8988T (cell line): Measurements from ENCODE around the gene ADAM12.
"Not testable (repeated sequence)": the region's sequence is repeated elsewhere in the genome, so short reads cannot be mapped to it uniquely, and the experiment has no call there.

Source experiments
- DNase-seq: peaks from one replicate; pipeline ENCODE4 v3.0.0; 2011

Gene ADAM12

DNA sequence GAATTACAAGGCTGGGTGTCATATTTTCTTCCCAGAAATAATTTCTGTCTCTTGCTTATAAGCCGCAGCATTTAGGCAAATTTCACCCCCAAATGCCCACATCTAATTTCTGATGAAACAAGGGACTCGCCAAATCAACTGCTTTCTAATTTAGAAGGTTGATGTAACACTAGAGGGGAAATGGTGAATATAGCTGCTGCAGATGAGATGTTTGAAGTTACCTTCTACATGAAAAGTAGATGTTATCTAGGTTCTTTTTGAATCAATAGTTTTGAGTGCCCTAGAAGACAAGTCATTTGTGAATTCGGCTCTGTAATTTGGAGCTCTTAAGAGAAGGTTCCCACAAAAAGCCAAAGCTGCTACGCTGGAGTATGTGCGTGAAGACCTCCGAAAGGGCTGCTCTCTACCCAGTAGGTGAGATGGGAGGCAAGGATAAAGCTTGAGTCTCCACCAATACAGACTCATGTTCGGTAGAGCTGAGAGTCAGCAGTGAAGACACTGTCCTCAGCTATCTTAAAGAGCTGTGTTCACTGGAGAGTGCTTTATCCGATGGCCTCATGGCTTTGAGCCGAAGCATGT lies 392.5 kb downstream of the ADAM12 start:
- no peak for DNase-seq

DNA sequence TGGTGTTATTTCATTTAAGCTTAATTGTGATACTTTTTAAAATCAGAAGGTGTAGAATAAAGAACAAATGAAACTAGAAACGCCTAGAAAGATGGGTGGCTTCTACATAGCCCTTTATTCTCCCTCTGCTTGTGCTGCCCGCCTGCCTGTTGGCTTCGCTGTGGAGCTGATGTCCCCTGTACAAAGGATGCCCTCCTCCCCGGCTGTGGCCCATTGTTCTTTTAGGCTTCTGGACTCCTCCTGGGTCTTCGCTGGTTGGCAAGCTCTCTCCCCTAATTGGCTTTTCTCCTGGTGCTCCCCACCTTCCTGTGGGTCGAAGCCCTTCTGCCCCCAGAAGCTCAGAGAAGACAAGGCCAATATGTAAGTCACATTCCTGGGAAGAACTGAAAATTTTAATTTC lies 393.7 kb downstream of the ADAM12 start:
- DNase-seq, result no peak

DNA sequence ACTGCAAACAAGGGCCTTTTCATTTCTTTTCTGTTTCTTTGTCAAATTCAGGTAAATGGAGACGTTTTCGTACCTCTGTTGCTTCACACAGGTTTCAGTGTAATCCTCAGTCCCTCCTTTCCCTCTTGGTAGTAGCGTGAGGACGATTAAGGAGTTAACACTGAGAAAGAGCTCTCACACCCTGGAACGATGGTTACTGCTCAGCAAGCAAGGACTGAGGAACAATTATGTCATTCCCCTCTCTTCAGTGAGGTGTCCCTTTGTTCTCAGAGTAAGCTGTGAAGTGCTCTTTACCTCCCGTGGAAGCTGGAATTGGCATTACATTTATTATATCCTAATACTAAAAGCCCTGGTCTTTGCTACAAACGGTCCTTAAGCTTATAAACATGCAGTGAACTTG lies 396.0 kb downstream of the ADAM12 start:
- DNase-seq, result no peak

DNA sequence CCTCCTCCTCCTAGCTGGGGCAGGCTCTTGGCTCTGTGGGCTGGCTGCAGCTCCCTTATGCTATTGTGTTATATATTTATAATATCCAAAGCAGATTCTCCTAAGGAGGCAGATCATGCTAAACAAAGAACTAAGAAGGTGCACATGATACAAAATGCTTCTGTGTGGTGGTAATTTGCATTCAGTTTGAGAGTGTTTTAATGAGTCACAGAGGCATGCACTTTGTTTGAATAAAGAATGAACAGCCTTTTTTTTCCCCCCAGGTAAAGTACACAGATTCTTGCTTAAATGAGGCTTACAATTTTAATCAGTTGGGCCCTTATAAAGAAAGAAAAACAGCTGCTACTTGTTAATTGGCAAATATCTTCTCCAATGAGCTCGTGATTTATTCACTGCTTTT lies 396.9 kb downstream of the ADAM12 start:
- DNase-seq, result no peak

DNA sequence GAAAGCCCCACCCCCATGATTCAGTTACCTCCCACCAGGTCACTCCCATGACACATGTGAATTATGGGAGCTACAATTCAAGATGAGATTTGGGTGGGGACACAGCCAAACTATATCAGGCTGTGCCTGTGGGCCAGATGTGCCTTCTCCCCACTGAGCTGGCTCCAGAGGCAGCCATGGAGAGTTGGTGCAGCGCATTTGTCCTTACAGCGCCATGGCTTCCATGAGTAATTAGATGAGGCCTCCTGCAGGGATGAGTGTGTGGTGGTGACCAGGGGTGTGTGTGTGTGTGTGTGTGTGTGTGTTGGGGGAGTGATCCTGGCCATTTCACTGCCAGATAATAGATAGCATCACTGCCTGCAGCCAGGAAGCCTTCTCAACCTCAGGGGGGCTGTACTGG lies 397.3 kb downstream of the ADAM12 start:
- DNase-seq, result no peak

DNA sequence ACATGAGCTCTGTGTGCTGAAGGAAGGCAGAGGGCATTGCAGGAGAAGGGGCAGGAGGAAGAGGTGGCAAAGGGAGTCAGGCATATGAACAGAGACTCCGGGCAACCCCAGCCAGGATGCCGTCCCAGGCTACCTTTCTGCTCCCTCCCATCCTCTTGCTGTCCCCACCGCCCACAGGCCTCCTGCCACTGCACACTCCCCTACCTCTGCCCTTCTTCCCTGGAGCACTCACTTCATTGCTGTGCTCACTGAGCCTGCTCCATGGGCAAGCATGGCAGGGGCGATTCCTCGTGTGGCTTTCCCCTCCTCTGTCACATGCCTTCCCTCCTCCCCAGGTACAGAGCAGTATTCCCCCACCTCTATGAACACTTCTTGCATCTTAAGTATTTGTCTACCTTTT lies 398.5 kb downstream of the ADAM12 start:
- no peak for DNase-seq

DNA sequence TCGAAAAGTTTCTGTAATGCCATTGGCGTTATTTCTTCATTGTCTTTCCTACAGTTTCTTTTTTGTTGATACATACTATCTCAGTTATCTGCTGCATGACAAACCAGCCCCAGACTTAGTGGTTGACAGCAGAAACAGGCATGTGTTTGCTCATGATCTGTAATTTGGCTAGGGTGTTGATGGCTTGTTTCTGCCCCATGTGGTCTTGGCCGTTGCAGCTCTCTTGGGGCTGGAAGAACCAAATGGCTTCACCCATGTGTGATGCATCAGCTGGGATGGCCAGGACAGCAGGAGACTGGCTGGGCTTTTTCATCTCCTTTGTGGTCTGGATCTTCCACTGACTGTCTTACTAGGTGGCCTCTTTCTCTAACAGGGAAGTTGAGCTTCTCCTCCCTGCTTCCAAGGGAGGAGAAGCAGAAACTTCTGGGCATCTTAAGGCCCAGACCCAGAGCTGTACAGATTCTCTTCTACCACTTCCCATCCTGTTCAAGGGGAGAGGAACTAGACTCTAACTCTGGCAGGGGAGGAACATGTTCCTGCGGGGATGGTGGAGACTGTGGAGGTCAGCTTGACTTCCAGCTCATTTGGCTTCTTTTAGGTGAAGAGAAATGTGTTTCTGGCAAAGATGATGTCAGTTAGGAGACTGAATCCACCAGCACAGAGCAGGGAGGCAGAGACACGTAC lies 402.6 kb downstream of the ADAM12 start:
- DNase-seq, result no peak

DNA sequence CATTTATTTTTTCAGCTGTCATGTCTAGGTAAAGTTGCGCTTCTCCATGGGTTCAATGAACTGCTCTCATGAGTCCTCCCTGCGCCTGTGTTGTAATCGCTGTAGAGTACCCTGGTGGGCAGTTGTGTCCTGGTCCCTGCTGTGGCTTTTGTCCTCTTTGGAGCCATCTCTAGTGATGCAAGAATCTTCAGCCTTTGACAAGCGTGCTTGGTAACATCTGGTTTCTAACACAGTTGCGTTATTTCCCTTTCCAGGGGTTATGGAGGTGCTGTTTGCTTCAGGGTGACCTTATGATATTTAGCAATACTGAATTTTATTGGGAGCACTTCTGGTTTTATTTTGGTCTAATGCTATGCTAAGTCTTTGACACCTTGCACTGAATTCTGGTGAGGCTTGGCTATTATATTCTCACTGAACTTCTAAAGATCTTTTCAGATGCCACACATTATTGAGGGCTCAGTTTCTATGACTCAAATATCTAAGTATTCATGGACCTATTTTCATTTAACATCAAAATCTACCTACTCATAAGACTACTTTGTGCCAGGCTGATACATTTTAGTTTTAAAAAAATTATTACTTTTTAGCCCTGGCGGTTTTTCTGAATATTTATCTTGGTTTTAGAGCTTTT lies 403.3 kb downstream of the ADAM12 start:
- no peak for DNase-seq

DNA sequence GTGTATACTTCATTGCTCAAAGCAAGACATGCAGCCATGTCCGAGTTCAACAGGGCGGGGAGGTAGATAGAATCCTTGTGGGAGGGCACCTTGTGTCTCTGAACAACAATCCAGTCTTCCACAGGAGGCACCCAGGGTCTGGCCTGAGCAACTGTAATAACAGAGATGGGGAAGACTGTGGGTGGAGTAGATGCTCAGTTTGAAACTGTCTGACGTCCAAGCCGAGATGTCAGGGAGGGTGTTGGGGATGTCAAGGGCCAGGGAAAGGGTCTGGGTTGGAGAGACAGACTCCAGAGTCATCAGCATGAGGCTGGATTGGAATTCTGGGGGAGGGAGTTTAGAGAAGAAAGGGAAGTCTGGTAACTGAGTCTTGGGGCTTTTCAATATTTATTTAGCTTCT lies 403.9 kb downstream of the ADAM12 start:
- no peak for DNase-seq

DNA sequence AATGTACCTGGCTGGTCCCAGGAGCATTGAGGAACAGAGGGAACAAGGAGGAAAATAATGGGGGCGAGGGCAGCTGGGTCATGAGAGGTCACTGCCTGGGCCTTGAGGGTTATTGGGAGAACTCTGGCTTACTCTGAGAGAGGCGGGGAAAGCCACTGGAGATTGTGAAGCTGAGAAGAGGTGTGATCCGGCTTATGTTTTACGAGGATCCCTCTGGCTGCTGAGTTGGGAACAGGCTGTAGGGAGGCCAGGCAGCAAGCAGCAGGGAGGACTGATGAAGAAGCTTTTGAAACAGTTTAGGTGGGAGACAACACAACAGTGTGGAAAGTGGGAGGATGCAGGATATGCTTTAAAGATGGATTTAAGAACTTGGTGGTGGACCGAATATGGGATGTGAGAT lies 404.6 kb downstream of the ADAM12 start:
- DNase-seq, result no peak

DNA sequence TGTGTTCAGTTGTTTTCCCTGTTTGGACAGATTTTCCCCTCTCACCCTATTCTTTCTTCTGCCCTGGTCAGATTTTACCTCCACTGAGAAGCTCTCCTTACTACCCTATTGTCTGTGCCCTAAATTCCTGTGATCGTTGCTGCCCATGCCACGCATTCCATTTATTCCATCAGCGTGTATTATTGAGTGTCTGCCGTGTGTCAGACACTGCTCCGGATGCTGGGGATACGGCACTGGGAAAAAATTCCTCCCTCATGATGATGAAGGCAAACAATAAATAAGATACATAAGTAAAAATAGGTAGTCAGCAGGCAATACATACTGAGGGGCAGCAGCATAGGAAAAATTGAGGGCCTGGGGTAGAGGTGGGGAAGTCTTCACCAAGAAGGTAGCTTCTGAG lies 405.1 kb downstream of the ADAM12 start:
- no peak for DNase-seq

DNA sequence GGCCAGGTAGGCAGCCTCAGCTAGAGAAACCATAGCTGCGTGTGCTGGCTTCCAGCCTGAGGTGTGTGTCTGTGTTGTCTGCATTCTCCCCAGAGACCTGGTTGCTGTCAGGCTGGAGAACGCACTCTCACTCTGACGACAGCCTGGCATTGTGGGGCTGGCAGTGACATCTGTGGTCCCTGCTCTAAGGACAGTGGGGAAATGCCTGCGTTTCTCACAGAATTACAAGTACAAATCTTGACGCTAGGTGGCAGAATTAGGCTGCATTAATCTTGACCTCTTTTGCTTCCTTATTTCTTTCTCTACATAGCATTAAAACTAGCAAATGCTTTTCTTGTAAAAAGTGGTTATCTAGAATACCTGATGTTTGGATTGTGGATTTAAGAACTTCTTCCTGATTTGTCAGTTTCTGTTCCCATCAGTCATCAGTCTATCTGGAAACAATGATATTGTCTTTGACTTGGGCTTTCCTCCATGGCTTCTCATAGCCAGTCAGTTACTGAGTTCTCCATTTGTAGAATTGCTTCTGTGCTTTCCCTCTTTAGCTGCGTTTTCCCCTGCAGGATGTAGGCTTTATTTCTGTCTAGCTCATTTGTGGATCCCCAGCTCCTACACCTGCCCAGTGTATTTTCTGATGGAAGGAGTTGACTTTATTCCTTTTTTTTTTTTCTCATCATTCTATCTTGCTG lies 405.9 kb downstream of the ADAM12 start:
- peak; percentile 57 for DNase-seq

DNA sequence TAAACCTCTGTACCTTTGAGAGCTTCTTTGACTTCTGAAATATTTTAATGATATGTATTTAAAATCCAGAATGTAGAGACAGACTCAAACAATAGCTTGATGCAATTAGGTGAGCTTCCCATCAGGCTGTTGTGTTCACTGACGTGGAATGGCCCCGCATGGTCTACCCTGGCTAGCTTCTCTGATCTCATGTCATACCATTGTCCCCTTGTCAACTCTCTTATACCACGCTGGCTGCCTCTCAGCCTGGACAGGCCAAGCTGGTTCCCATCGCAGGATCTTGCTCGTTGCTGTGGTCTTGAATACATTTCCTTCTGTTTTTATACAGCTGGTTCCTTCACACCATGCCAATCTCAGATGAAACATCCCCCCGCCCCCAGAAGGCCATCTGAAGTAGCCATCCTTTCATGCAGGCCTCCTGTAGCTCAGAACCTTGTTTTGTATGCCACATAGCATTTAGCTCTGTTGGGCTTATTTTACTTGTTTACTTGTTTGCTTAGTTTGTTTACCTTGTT lies 407.7 kb downstream of the ADAM12 start:
- DNase-seq, result no peak

DNA sequence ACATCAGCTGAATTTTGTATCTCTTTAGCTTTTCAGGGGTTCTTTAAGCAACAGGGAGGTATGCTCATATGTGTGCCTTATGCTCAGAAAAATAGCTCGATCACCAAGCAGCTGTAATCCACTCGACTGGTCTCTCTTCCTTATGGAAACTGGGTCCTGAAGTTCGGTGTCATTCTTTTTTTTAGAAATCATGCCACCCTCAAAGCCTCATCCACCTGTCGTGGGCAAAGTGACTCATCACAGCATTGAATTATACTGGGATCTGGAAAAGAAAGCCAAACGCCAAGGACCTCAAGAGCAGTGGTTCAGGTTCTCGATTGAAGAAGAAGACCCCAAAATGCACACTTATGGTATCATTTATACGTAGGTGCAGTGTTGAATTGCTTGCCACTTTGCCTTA lies 408.3 kb downstream of the ADAM12 start:
- no peak for DNase-seq

DNA sequence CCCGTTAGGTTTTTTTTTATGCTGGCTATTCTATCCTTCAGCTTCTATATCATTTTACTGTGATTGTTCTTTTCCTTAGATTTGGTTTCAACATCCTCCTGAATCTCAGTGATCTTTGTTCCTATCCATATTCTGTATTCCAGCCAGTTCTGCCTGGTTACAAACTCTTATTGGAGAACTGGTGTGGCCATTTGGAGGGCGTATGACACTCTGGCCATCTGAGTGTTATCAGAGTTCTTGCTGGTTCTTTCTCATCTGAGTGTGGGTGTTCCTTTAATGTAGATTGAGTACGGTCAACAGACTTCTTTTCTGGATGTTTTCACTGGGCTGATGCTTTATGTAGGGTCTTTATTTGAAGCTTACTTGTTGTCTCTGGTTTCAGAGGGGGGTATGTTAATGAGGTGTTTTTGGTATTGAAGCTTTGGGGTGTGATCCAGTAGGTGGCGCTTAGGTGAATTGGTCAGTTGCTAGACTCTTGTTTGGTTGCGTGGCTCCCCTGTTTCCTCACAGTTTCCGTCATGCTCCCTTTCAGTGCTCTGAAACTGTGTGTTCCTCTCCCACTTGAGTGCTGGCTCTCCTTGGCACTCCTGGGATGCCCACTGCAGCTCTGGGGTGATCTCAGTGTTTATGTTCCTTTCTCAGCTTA lies 411.2 kb downstream of the ADAM12 start:
- DNase-seq, result no peak

DNA sequence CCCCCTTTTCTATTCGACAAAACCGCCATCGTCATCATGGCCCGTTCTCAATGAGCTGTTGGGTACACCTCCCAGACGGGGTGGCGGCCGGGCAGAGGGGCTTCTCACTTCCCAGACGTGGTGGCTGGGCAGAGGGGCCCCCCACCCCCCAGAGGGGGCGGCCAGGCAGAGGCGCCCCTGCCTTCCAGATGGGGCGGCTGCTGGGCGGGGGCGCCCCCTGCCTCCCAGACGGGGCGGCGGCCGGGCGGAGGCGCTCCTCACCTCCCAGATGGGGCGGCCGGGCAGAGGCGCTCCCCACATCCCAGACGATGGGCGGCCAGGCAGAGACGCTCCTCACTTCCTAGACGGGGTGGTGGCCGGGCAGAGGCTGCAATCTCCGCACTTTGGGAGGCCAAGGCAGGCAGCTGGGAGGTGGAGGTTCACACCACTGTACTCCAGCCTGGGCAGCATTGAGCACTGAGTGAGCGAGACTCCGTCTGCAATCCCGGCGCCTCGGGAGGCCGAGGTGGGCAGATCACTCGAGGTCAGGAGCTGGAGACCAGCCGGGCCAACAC lies 418.1 kb downstream of the ADAM12 start:
- DNase-seq, result not testable (repeated sequence)

DNA sequence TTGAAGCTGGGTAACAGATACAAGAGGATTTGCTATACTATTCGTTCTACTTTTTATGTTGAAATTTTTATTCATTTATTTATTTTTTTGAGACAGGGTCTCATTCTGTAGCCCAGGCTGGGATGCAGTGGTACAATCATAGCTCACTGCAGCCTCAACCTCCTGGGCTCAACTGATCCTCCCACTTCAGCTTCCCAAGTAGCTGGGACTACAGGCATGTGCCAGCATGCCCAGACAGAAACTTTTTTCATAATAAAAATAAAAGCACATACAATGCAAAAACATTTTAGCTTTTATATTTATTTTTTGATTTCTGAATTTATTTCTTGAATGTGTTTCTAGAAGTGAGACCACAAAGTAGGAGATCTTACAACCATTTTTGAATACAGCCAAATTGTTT lies 420.7 kb downstream of the ADAM12 start:
- no peak for DNase-seq

DNA sequence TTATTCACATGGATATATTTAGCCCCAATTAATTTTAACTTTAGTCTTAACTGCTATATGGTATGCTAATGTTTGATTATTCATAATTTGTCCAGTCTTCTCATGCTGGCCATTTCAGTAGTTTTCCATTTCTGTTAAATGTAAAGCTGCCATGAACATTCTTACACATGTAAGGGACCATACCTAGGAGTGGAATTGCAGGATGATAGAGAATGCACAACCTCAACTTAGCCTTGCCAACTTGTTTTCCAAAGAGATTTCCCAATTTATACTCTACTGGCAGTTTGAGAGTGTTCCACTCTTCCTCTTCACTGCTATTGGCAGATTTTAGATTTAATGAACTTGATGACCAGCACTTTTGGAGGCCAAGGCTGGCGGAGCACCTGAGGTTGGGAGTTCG lies 423.7 kb downstream of the ADAM12 start:
- no peak for DNase-seq
